ENCODE measurements around the gene FAM13C.

GRCh38 chr10:59258890-59259289 lies 103.5 kb downstream of the FAM13C start:
- no peak for TF ChIP-seq POLR2A (IDR thresholded peaks at IDR 0.05; ENCODE audit: low read depth, low read length)
- no peak for TF ChIP-seq CTCF (conservative IDR thresholded peaks at IDR 0.05; ENCODE audit: low read depth, low read length)
- TF ChIP-seq USF2 (IDR thresholded peaks at IDR 0.05; ENCODE audit: low read depth, low read length), result no peak
- no peak for TF ChIP-seq SMC3 (IDR thresholded peaks at IDR 0.05; ENCODE audit: low read depth, low read length)
- no peak for TF ChIP-seq FOS (IDR thresholded peaks at IDR 0.05; ENCODE audit: low read depth, low read length)
- no peak for TF ChIP-seq MAZ (IDR thresholded peaks at IDR 0.05; ENCODE audit: borderline replicate concordance, low read depth, low read length)
- TF ChIP-seq RCOR1 (IDR thresholded peaks at IDR 0.05; ENCODE audit: insufficient replicate concordance, low read length), result no peak
- TF ChIP-seq RFX5 (IDR thresholded peaks at IDR 0.05; ENCODE audit: low read depth, low read length), result no peak
- no peak for TF ChIP-seq CHD1 (IDR thresholded peaks at IDR 0.05; ENCODE audit: low read depth, low read length)
- TF ChIP-seq MXI1 (IDR thresholded peaks at IDR 0.05; ENCODE audit: borderline replicate concordance, low read depth, low read length), result no peak
- no peak for TF ChIP-seq BHLHE40 (IDR thresholded peaks at IDR 0.05; ENCODE audit: low read depth, low read length)
- TF ChIP-seq ELK1 (IDR thresholded peaks at IDR 0.05; ENCODE audit: borderline replicate concordance, low read depth, low read length), result no peak
- TF ChIP-seq CEBPB (IDR thresholded peaks at IDR 0.05; ENCODE audit: low read depth, low read length), result no peak
